GM12873 (cell line): ENCODE measurements around the gene SPATA32.

Experiments
- TF ChIP-seq, protein P1 (sequence below): IDR thresholded peaks from 2 replicates; pipeline ENCODE4 v1.5.1; 2012; ENCODE audit warnings: low read depth, mild to moderate bottlenecking, moderate library complexity, low read length, control low read depth; ENCODE audit not compliant: insufficient read depth; ENCODE audit errors: missing control alignments

Gene SPATA32

DNA sequence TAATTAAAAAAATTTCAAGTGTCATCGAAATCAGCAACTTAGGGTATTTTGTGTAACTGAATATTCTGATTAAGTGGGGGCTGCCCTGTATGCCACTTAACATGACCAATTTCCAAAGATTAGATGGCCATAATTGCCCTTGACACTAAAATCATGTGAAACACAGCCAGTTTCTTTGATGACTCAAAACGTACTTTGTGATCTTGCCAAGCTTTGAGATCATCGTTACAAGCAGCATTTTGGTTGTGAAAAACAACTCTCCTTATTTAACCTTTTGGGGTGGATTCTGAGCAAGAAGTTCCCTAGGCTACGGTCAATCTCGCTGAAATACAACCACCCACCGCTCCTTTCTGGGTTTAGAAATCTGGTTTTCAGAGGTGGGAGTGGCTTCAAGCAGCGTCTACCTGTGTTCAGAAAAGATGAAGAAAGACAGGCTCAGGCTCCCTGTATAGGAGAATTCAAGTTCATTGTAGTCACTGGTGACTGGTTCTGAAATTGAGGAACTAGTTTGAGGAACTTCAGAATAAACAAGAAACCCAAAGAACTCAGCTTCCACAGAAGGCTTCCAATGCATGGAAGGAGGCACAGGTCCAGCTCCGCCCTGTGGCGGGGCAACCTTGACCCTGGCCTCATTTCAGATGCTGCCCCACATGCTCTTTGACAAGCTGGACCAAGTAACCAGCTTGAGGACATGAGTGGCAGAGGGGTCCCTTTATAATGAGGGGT is 45.6 kb upstream of the SPATA32 start:
- TF ChIP-seq, protein P1, sequence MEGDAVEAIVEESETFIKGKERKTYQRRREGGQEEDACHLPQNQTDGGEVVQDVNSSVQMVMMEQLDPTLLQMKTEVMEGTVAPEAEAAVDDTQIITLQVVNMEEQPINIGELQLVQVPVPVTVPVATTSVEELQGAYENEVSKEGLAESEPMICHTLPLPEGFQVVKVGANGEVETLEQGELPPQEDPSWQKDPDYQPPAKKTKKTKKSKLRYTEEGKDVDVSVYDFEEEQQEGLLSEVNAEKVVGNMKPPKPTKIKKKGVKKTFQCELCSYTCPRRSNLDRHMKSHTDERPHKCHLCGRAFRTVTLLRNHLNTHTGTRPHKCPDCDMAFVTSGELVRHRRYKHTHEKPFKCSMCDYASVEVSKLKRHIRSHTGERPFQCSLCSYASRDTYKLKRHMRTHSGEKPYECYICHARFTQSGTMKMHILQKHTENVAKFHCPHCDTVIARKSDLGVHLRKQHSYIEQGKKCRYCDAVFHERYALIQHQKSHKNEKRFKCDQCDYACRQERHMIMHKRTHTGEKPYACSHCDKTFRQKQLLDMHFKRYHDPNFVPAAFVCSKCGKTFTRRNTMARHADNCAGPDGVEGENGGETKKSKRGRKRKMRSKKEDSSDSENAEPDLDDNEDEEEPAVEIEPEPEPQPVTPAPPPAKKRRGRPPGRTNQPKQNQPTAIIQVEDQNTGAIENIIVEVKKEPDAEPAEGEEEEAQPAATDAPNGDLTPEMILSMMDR, result peak; percentile 19

DNA sequence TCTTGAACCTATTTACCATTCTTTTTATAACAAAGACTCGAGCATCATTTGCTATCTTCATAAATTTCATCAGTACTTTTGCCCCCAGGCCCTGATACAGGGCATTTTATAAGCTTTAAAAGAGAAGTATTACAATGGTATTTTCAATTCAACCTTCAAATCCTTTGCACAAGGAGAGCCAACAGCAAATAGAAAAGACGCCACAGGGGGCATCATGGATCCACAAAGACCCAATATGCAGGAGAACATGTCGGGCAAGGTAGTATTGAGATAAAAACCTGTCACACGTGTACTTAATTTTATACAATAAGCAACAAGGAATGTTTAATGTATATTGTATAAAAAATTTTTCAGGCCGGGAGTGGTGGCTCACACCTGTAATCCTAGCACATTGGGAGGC is 44.7 kb upstream of the SPATA32 start:
- TF ChIP-seq, protein P1, result no peak

DNA sequence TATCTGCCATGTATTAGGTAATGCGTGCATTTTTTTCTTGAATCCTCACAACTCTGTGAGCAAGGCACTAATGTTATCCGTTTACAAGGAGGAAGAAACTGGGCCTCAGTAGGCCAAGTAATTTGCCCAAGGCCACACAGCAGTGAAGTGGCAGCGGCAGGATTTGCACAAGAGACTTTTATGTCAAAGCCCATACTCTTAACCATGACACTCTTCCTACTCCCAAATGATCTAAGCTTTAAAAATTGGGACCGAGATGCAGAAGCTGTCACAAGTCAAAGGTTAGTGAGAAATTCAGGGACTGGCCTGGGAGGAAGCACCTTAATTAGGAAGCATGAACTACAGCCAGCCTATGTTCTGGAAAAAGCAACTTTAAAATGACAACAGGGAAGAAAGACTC is 44.2 kb upstream of the SPATA32 start:
- TF ChIP-seq, protein P1, result no peak

DNA sequence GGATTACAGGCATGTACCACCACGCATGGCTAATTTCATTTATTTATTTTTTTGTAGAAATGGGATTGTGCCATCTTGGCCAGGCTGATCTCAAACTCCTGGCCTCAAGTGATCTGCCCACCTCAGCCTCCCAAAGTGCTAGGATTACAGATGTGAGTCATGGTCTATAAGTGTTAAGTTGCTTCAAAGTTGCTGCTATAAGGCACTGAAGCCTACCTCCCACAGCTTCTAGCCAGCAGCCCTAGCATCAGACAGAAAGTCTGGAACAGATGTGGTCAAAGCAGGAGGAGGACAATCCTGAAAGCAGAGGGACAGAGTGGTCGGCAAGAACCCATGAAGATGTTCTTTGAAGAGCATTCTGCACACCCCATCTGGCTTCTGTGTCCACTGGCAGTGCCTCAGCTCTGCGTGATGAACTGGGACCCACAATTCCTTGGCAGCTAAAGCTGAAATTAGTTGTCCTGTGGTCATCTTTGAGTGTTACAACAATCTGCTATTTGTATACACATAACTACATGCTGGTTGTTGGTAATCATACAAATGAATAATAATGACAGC is 43.7 kb upstream of the SPATA32 start:
- TF ChIP-seq, protein P1, result no peak

DNA sequence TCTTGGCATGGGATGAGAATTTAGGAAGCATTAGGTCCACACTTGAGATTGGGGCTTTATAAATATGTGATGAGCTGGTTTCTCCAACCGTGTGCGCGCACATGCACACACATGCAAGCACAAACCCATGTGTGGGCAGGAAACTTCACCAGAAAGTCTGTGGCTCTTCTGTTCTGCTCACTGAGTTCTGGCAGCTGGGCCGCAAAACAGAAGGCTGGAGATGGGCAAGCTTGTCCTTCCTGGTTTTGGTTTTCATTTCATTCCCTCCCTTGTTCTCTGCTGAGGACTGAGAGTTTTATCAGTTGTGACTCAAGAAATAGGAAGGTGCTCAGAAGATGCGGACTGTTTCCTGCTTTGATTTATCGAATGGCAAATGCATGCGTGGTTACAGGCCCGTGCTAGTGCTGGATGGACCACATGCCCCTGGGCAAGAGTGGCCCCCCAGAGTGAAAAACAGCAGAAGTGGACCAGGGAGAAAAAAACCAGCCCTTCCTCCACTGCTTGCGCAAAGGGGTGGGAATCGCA is 40.8 kb upstream of the SPATA32 start:
- TF ChIP-seq, protein P1, result no peak

DNA sequence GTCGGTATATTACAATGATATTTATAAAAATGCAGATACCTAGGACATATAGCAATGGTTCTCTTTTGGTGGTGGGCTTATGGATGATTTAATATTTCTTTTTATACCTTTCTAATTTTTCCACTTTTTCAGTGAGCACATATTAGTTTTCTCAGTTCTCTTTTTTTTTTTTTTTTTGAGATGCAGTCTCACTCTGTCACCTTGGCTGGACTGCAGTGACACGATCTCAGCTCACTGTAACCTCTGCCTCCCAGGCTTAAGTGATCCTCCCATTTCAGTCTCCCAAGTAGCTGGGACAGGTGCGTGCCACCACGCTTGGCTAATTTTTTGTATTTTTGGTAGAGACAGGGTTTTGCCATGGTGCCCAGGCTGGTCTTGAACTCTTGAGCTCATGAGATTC is 39.8 kb upstream of the SPATA32 start:
- TF ChIP-seq, protein P1, result no peak

DNA sequence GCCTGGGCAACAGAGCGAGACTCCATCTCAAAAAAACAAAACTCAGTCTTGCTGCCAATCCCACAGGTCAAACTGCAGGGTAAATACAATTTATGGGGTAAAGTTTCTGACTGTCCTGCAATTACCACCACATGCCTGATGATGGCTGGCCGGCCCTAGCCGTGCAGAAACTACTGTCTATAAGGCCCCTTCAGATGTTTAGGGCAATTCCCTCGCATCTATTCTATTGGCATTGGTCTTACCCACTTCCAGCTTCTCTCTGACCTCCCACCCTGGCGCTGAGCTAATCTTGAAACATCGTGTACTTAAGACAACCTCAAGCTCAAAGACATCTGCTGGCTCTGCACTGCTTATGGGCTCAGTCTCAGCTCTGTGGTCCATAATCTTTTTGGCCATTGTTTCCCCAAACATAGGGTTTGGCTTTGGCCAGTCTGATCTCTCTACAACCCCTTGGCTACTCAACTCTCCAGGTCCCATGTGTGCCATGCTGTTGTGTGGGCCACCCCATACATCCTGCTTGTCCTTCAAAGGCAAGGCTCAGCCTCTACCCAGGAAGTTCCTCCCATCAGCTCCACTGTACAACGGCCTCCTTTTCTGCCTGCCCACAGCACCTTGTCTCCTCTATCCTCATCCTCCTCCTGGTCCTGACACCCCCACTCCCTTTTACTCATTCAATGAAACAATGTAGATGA is 38.3 kb upstream of the SPATA32 start:
- TF ChIP-seq, protein P1, result no peak
